ENCODE measurements around the gene KAZN.

Gene KAZN

DNA sequence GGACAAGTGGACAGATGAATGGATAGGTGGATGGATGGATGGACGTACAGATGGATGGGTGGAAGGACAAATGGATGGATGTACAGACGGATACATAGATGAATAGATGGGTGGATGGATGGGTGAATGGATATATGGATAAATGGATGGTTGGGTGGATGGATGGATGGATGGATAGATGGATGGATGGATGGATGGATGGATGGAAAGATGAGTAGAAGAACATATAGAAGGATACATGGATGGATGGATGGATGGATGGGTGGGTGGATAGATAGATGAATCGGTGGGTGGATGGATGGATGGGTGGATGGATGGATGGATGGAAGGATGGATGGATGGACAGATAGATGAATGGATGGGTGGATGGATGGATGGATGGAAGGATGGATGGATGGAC, 274.3 kb downstream of the KAZN start:
- DNase-seq (ENCODE audit: low read depth), result no peak
- H3K4me3 ChIP-seq (replicated peaks; ENCODE audit: low read depth, low read length), result no peak overlapping the region
- TF ChIP-seq, protein P1, sequence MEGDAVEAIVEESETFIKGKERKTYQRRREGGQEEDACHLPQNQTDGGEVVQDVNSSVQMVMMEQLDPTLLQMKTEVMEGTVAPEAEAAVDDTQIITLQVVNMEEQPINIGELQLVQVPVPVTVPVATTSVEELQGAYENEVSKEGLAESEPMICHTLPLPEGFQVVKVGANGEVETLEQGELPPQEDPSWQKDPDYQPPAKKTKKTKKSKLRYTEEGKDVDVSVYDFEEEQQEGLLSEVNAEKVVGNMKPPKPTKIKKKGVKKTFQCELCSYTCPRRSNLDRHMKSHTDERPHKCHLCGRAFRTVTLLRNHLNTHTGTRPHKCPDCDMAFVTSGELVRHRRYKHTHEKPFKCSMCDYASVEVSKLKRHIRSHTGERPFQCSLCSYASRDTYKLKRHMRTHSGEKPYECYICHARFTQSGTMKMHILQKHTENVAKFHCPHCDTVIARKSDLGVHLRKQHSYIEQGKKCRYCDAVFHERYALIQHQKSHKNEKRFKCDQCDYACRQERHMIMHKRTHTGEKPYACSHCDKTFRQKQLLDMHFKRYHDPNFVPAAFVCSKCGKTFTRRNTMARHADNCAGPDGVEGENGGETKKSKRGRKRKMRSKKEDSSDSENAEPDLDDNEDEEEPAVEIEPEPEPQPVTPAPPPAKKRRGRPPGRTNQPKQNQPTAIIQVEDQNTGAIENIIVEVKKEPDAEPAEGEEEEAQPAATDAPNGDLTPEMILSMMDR (IDR thresholded peaks at IDR 0.05; ENCODE audit: low read length, missing control alignments), result no peak

GRCh38 chr1:14873677-14874076, 275.2 kb downstream of the KAZN start:
- no peak overlapping the region for H3K4me3 ChIP-seq (replicated peaks; ENCODE audit: low read depth, low read length)
- TF ChIP-seq, protein P1 (IDR thresholded peaks at IDR 0.05; ENCODE audit: low read length, missing control alignments), result no peak
- no peak for DNase-seq (ENCODE audit: low read depth)

DNA sequence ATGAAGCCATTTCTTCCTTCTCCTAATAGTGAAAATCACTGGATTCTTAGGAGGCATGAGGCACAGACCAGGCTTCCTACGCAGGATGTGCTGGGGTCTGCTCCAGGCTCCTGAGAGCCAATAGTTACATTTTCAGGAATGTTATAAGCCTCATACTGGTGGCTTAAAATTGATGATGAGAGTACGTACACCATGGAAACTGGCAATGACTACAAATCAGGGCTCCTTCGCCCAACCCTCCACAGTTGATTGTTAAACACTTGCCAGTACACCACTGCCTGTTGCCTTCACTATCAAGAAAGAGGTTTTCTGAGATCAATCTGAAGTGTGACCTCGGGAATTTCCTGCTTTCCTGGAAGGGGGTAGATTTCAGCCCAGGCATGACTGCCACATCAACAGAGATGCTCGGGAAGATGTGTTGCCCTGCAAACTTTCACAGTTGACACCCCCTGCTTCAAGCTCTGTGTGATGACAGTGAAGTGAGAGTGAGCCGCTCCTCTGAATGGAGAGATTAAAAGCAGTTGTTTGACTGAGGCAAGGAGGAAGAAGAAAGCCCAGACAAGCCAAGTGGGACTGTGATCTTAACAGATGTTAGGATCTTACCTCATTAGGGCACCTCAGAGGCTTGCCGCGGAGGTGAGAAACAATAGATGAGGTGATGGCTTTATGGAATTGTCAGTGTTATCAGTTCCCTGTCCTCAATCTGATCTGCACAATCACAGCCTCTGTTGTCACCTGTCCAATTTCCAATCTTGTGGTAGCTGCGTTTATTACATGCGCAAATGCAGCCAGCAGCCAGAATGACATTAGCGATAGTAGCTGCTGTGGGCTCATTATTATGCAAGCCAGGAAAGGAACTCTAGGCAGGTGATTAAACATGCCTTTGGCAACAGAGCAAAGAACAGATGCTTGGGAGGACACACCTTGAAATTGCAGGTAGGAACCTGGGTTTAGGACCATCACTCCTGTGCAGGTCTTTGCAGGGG, 277.3 kb downstream of the KAZN start:
- TF ChIP-seq, protein P1 (IDR thresholded peaks at IDR 0.05; ENCODE audit: low read length, missing control alignments), result no peak
- no peak for DNase-seq (ENCODE audit: low read depth)
- H3K4me3 ChIP-seq (replicated peaks; ENCODE audit: low read depth, low read length), result no peak overlapping the region

DNA sequence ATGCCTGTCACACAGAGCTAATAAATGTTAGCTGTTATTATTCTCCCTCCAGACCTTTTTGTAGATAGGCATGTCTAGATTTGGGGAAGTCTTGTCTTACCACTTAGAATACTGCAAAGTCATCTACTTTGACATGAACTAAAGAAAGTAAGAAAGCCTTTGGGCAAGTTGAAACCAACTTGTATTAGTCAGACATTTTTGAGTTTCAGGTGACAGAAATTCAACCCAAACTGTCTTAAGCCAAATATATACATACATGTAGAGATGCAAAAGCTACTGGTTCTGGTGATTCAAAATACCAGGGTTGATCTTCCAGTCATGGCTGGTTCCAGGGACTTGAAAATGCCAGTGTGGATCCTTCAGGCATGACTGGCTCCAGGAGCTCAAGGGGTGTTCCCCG, 278.3 kb downstream of the KAZN start:
- TF ChIP-seq, protein P1 (IDR thresholded peaks at IDR 0.05; ENCODE audit: low read length, missing control alignments), result no peak
- no peak overlapping the region for H3K4me3 ChIP-seq (replicated peaks; ENCODE audit: low read depth, low read length)
- DNase-seq (ENCODE audit: low read depth), result no peak

DNA sequence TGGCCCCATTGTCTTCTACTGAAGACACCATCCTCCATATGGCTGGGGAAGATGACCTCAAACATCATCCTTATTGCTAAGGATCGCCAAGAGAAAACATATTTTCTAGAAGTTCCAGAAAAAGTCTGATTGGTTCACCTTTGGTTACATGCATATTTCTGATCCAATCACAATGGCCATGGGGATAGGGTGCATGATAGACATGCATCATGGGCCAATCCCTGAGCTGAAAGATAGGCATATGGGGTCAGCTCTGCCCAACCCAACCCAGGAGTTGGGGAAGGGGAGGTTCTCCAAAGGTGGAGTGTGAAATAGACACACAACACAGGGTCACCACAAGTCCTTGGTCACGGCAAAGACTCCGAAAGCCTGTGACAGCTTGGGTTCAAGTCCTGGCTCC, 278.7 kb downstream of the KAZN start:
- H3K4me3 ChIP-seq (replicated peaks; ENCODE audit: low read depth, low read length), result no peak overlapping the region
- TF ChIP-seq, protein P1 (IDR thresholded peaks at IDR 0.05; ENCODE audit: low read length, missing control alignments), result no peak
- no peak for DNase-seq (ENCODE audit: low read depth)

DNA sequence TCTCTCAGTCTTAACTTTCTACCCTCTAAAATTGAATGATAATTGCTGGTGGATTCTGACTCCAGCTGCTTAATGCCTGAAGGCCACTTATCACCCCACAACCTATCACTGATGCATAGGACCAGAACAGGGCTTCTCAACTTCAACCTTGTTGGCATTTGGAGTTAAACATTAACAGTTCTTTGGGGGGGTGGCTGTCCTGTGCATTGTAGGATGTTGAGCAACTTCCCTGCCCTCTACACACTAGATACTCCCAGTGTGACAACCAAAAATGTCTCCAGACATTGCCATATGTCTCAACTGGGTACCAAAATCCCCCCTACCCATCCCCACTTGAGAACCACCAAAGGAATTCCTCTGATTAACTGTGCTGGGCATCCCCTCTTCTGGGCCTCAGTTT, 279.6 kb downstream of the KAZN start:
- no peak for DNase-seq (ENCODE audit: low read depth)
- no peak overlapping the region for H3K4me3 ChIP-seq (replicated peaks; ENCODE audit: low read depth, low read length)
- TF ChIP-seq, protein P1 (IDR thresholded peaks at IDR 0.05; ENCODE audit: low read length, missing control alignments), result no peak

All from fibroblast of pulmonary artery (primary cell).